Smooth muscle cell of trachea (primary cell): Measurements from ENCODE around the gene SOX21. TPM values are rescaled to one million over a fixed set of nuclear protein-coding genes. Genes with fewer than 3 reads are reported as not detected.

Source experiments
- total RNA-seq: library from RNA; depleted of rRNA; stranded (reverse); fragments of >200 nt; gene quantifications from 2 replicates; pipeline ENCODE4 v1.2.1, GENCODE V29; 2014

SOX21 gene
- not detected in 2 replicates for total RNA-seq

DNA sequence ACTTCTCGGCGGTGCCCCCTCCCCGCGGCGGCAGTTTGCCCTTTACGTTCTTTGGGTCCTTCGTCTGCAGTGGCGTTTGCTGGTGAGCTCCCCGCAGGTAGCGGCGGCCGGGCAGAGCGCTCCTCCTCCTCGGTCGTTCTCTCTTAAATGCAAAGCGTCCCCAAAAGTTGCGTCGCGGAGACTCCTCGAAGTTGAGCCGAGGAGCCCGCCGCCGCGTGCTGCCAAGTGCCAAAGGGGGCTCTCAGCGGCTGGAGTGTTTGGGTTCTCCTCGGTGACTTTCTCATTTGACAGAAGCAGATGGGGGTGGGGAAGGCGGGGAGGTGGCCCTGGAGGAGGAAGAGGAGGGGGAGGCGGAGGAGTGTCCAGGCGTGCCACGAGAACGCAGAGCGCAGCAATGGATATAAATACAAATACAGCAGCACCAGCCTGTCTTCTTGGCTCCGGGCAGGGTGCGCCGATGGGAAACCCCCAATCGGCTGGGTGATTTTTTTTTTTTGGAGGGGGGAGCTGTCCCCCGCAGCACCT is at the start of gene SOX21:
SOX21 (minus strand) TSS at position 259 of the 525 bp plus-strand sequence. CDS start 496 bp downstream, outside the sequence.

Other genes with a start within 250 kb of the SOX21 start
- 0.17 TPM in 1 of 2 replicates, not detected in the other for gene DCT, start 232.9 kb downstream of the SOX21 start, total RNA-seq
- 7.4 and 13.1 TPM in 2 replicates for gene TGDS, start 116.4 kb downstream of the SOX21 start, total RNA-seq
- gene GPR180, start 110.7 kb downstream of the SOX21 start, total RNA-seq, result 8.1 and 10.6 TPM in 2 replicates